Measurements from ENCODE around the gene HAAO. TPM values are rescaled to one million over a fixed set of nuclear protein-coding genes. Genes with fewer than 3 reads are reported as not detected.

The HAAO gene
- total and polyA plus RNA-seq, 2 experiments from 2014 or later, result 2.6 to 3.2 TPM

DNA sequence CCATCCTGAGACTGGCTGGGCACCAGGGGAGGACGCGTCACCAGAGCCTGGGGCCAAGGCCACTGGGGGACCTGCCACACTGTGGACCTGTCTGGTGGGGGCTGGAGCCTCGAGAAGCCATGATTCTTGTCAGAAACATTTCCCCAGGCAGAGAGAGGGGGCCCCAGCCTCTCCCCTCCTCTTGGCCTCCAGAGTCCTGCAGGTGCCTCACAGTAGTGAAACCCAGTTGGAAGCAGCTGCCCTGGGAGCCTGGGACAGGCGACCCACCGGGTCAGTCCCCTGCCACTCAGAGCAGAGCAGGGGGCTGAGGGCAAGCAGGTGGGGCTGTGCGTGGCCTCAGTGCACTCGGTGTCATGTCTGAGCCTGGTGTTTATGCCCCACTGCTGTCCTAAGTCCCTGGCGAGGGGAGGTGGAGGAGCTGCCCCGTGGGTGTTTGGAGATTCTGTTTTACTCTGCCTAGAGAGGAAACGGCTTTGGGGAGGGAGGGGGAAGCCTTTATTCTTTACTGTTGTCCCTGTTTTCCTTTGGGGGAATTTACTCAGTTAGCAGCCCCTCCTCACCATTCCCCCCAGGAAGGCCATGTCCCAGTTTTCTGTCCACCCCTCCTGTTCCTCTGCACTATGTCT, 36.1 kb downstream of the HAAO start:
- no peak overlapping the region for H3K4me3 Mint-ChIP-seq
- H3K4me1 ChIP-seq (ENCODE audit: insufficient read depth), result 0 out of 2 replicates have a peak, but pooled peaks cover 6% of the 10 kb centered on the region
- no peaks in the 10 kb centered on the region for H3K79me2 ChIP-seq (replicated peaks; ENCODE audit: insufficient read depth)
- H3K36me3 Mint-ChIP-seq (ENCODE audit: low read depth), result no peaks in the 10 kb centered on the region; the same call in 2 of the 3 replicates
- peaks cover 14% of the 10 kb centered on the region for H3K4me1 Mint-ChIP-seq
- H3K27me3 ChIP-seq (ENCODE audit: insufficient read depth), result no peaks in the 10 kb centered on the region
- H3F3A ChIP-seq (replicated peaks; ENCODE audit: low read depth), result no peaks in the 10 kb centered on the region
- H3K4me2 ChIP-seq, result no peak overlapping the region
- no peak overlapping the region for H3K4me3 ChIP-seq
- DNase-seq (ENCODE audit: low spot score) (no peak), ATAC-seq (peak; percentile 20; the same call in 2 of the 3 replicates)
- no peak overlapping the region for H3K27ac ChIP-seq (ENCODE audit: low read depth)
- H3K36me3 ChIP-seq (ENCODE audit: insufficient read depth), result no peaks in the 10 kb centered on the region
- H3K9me3 Mint-ChIP-seq, result no peaks in the 10 kb centered on the region
- no peaks in the 10 kb centered on the region for H3K9me2 ChIP-seq (ENCODE audit: insufficient read depth)
- no peak overlapping the region for H2AFZ ChIP-seq
- TF ChIP-seq EZH2 (IDR thresholded peaks at IDR 0.05; ENCODE audit: low read depth, unreplicated experiment), result no peak
- TF ChIP-seq JUNB (IDR thresholded peaks at IDR 0.05; ENCODE audit: unreplicated experiment), result no peak
- no peak for TF ChIP-seq REST (IDR thresholded peaks at IDR 0.05; ENCODE audit: unreplicated experiment)
- TF ChIP-seq ZNF114 (CRISPR knock-in tag; IDR thresholded peaks at IDR 0.05), result no peak
- TF ChIP-seq CREB1 (CRISPR knock-in tag; IDR thresholded peaks at IDR 0.05; ENCODE audit: low read depth), result no peak
- TF ChIP-seq NANOG (IDR thresholded peaks at IDR 0.05; ENCODE audit: borderline replicate concordance), result no peak
- no peak for TF ChIP-seq ETS1 (IDR thresholded peaks at IDR 0.05)
- TF ChIP-seq, protein P1, sequence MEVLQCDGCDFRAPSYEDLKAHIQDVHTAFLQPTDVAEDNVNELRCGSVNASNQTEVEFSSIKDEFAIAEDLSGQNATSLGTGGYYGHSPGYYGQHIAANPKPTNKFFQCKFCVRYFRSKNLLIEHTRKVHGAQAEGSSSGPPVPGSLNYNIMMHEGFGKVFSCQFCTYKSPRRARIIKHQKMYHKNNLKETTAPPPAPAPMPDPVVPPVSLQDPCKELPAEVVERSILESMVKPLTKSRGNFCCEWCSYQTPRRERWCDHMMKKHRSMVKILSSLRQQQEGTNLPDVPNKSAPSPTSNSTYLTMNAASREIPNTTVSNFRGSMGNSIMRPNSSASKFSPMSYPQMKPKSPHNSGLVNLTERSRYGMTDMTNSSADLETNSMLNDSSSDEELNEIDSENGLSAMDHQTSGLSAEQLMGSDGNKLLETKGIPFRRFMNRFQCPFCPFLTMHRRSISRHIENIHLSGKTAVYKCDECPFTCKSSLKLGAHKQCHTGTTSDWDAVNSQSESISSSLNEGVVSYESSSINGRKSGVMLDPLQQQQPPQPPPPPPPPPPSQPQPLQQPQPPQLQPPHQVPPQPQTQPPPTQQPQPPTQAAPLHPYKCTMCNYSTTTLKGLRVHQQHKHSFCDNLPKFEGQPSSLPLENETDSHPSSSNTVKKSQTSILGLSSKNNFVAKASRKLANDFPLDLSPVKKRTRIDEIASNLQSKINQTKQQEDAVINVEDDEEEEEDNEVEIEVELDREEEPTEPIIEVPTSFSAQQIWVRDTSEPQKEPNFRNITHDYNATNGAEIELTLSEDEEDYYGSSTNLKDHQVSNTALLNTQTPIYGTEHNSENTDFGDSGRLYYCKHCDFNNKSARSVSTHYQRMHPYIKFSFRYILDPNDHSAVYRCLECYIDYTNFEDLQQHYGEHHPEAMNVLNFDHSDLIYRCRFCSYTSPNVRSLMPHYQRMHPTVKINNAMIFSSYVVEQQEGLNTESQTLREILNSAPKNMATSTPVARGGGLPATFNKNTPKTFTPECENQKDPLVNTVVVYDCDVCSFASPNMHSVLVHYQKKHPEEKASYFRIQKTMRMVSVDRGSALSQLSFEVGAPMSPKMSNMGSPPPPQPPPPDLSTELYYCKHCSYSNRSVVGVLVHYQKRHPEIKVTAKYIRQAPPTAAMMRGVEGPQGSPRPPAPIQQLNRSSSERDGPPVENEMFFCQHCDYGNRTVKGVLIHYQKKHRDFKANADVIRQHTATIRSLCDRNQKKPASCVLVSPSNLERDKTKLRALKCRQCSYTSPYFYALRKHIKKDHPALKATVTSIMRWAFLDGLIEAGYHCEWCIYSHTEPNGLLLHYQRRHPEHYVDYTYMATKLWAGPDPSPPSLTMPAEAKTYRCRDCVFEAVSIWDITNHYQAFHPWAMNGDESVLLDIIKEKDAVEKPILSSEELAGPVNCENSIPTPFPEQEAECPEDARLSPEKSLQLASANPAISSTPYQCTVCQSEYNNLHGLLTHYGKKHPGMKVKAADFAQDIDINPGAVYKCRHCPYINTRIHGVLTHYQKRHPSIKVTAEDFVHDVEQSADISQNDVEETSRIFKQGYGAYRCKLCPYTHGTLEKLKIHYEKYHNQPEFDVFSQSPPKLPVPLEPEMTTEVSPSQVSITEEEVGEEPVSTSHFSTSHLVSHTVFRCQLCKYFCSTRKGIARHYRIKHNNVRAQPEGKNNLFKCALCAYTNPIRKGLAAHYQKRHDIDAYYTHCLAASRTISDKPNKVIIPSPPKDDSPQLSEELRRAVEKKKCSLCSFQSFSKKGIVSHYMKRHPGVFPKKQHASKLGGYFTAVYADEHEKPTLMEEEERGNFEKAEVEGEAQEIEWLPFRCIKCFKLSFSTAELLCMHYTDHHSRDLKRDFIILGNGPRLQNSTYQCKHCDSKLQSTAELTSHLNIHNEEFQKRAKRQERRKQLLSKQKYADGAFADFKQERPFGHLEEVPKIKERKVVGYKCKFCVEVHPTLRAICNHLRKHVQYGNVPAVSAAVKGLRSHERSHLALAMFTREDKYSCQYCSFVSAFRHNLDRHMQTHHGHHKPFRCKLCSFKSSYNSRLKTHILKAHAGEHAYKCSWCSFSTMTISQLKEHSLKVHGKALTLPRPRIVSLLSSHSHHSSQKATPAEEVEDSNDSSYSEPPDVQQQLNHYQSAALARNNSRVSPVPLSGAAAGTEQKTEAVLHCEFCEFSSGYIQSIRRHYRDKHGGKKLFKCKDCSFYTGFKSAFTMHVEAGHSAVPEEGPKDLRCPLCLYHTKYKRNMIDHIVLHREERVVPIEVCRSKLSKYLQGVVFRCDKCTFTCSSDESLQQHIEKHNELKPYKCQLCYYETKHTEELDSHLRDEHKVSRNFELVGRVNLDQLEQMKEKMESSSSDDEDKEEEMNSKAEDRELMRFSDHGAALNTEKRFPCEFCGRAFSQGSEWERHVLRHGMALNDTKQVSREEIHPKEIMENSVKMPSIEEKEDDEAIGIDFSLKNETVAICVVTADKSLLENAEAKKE (CRISPR knock-in tag; IDR thresholded peaks at IDR 0.05), result no peak
- TF ChIP-seq, protein P2, sequence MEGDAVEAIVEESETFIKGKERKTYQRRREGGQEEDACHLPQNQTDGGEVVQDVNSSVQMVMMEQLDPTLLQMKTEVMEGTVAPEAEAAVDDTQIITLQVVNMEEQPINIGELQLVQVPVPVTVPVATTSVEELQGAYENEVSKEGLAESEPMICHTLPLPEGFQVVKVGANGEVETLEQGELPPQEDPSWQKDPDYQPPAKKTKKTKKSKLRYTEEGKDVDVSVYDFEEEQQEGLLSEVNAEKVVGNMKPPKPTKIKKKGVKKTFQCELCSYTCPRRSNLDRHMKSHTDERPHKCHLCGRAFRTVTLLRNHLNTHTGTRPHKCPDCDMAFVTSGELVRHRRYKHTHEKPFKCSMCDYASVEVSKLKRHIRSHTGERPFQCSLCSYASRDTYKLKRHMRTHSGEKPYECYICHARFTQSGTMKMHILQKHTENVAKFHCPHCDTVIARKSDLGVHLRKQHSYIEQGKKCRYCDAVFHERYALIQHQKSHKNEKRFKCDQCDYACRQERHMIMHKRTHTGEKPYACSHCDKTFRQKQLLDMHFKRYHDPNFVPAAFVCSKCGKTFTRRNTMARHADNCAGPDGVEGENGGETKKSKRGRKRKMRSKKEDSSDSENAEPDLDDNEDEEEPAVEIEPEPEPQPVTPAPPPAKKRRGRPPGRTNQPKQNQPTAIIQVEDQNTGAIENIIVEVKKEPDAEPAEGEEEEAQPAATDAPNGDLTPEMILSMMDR (conservative IDR thresholded peaks at IDR 0.05; ENCODE audit: low read depth in 2 of 2), result no peak
- no peak for TF ChIP-seq ZNF331 (CRISPR knock-in tag; IDR thresholded peaks at IDR 0.05; ENCODE audit: low read depth)
- TF ChIP-seq STAT1 (IDR thresholded peaks at IDR 0.05; ENCODE audit: unreplicated experiment), result no peak
- no peak for TF ChIP-seq EZH2phosphoT487 (IDR thresholded peaks at IDR 0.05; ENCODE audit: unreplicated experiment)
- no peak for TF ChIP-seq POLR2AphosphoS5 (IDR thresholded peaks at IDR 0.05; ENCODE audit: low read depth)
- H4K20me1 ChIP-seq (replicated peaks; ENCODE audit: insufficient read depth), result peaks cover 5% of the 10 kb centered on the region; the same call in 1 of the 2 replicates
- no peak overlapping the region for H3K27ac Mint-ChIP-seq
- peaks cover 10% of the 10 kb centered on the region for H3K27me3 Mint-ChIP-seq (ENCODE audit: insufficient read depth, low read depth, poor library complexity)
